Panc1 (cell line): ENCODE measurements around the gene ALOX12B. TPM values are rescaled to one million over a fixed set of nuclear protein-coding genes. Genes with fewer than 3 reads are reported as not detected.
A peak's percentile ranks its signal among the peaks of the same experiment; 100 is the strongest.

Experiments used
- ATAC-seq: fragments of 200-7000 bp; cut with Tn5 transposase; 2 replicates; pipeline ENCODE4 v1.9.1; 2020; ENCODE audit warnings: mild to moderate bottlenecking, moderate library complexity
- BruUV-seq: library from RNA; stranded (reverse); fragments of 400-500 nt; replicated peaks from 2 replicates; lab custom pipeline; 2021; lab: Mats Ljungman, UMichigan
- CTCF ChIA-PET: fragments of 300-600 bp; sonication (Branson Sonifier 250); formaldehyde crosslinking; loops from one replicate; lab custom pipeline; 2022; ENCODE audit warnings: antibody characterized with exemption; lab: Charles Lee
- POLR2A ChIA-PET: fragments of 300-600 bp; sonication (Branson Sonifier 250); formaldehyde crosslinking; loops from one replicate; lab custom pipeline; 2022; ENCODE audit warnings: antibody characterized with exemption; lab: Charles Lee
- DNase-seq: peaks from one replicate; pipeline ENCODE4 v3.0.0-alpha.2; 2010; ENCODE audit warnings: low read depth, low spot score
- H3K27ac ChIP-seq: 2 replicates; pipeline ENCODE4 v1.5.1; 2011; ENCODE audit warnings: mild to moderate bottlenecking, low read length, inconsistent platforms
- H3K27me3 ChIP-seq: fragments of 200-500 bp; sonication (Bioruptor generic); 2 replicates; pipeline ENCODE4 v1.6.0; 2014; ENCODE audit warnings: low read length, inconsistent platforms; ENCODE audit not compliant: control insufficient read depth, insufficient read depth
- H3K36me3 ChIP-seq: fragments of 200-500 bp; sonication (Bioruptor generic); 2 replicates; pipeline ENCODE4 v1.5.1; 2014; ENCODE audit warnings: inconsistent platforms, mild to moderate bottlenecking, low read length, moderate library complexity; ENCODE audit not compliant: control insufficient read depth, insufficient read depth
- H3K4me1 ChIP-seq: 2 replicates; pipeline ENCODE4 v1.5.1; 2011; ENCODE audit warnings: inconsistent platforms, mild to moderate bottlenecking, low read length, moderate library complexity; ENCODE audit not compliant: control insufficient read depth, insufficient read depth
- H3K4me3 ChIP-seq, 2 experiments: 2 replicates each; pipeline ENCODE4 v1.5.1; 2011 to 2012; ENCODE audit warnings: low read depth in 2 of 2, low read length in 2 of 2, mild to moderate bottlenecking in 2 of 2, inconsistent platforms in 1 of 2, moderate library complexity in 1 of 2
- H3K9me3 ChIP-seq: fragments of 200-500 bp; sonication (Bioruptor generic); 2 replicates; pipeline ENCODE4 v1.5.1; 2014; ENCODE audit warnings: low read depth, mild to moderate bottlenecking, inconsistent platforms, low read length, moderate library complexity; ENCODE audit not compliant: control insufficient read depth, insufficient read depth
- POLR2AphosphoS5 ChIP-seq: IDR thresholded peaks from 2 replicates; pipeline ENCODE4 v1.6.1; 2012; ENCODE audit warnings: mild to moderate bottlenecking, low read depth, low read length, moderate library complexity
- SIN3A ChIP-seq: IDR thresholded peaks from 2 replicates; pipeline ENCODE4 v1.6.1; 2012; ENCODE audit warnings: low read depth, mild to moderate bottlenecking, low read length, moderate library complexity, borderline replicate concordance; ENCODE audit not compliant: insufficient read depth
- TCF7L2 ChIP-seq: IDR thresholded peaks from 2 replicates; pipeline ENCODE4 v1.6.1; 2011; ENCODE audit warnings: mild to moderate bottlenecking, low read depth, low read length, inconsistent platforms
- in situ Hi-C: cut with HindIII; loops from 2 replicates; pipeline ENCODE4 v1.10.0; 2016; ENCODE audit warnings: low sequenced_read_pairs, low pct_unique_long_range_greater_than_20kb
- intact Hi-C: fragments of 100-400 bp; cut with micrococcal nuclease; formaldehyde crosslinking; loops from one replicate; pipeline ENCODE4 v1.10.0; 2022; ENCODE audit not compliant: unreplicated experiment
- total RNA-seq: library from RNA; stranded (reverse); gene quantifications from one replicate; pipeline ENCODE4 v1.2.1, GENCODE V29; 2021; ENCODE audit not compliant: unreplicated experiment
- TF ChIP-seq, protein P1 (sequence below), 2 experiments: IDR thresholded peaks; 2 replicates each; pipeline ENCODE4 v1.6.1; 2011 to 2012; ENCODE audit warnings: low read depth in 2 of 2, control low read depth in 1 of 2, low read length in 1 of 2, mild to moderate bottlenecking in 1 of 2, moderate library complexity in 1 of 2; ENCODE audit not compliant: insufficient read depth in 1 of 2
- TF ChIP-seq, protein P2 (sequence below): fragments of 450-650 bp; IDR thresholded peaks from 2 replicates; pipeline ENCODE4 v1.5.1; 2017; ENCODE audit warnings: mild to moderate bottlenecking

Gene ALOX12B
- total RNA-seq, 1 experiment from 2014 or later: not detected

DNA sequence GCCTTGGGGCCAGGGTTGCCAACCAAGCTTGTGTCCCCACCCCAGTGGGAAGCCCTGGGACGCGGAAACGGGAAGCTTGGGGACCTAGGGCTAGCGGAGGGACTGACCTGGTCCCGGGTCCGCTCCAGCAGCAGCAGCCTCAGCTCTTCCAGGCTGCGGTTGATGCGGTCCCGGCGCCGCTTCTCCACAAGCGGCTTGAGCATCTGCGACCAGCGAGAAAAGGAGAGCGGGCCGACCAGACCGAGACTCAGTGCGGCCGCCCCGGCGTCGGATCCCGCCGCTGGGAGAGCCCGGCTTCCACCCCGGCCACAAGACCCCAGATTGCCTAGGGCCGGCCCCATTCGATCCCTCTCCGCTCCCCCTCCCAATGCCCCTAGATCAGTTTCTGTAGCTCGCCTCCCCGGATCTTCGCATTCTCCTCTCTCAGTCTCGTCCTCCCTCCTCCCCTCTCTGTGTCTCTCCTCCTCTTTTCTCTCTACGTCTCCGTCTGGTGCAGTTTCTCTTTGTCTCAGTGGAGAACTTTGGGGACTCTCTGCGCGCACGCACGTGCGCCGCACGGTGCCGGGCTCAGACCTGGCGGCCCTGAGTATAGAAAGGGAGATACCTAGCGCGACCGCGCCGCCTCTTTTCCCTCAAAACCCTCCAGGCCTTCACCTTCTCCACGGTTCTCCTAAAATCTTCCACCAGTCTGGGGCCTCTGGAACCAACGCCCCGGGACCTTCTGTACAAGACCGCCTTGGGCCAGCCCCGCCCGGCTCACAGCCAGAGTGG, 35.6 kb upstream of the ALOX12B start:
- ChIA-PET CTCF (interaction anchor here (0.5 kb wide), 1 partner anchor 271 kb away, joined by 3 read pairs; no protein-coding TSS in a partner anchor), POLR2A (no interaction called here)
- DNase-seq: no peak

DNA sequence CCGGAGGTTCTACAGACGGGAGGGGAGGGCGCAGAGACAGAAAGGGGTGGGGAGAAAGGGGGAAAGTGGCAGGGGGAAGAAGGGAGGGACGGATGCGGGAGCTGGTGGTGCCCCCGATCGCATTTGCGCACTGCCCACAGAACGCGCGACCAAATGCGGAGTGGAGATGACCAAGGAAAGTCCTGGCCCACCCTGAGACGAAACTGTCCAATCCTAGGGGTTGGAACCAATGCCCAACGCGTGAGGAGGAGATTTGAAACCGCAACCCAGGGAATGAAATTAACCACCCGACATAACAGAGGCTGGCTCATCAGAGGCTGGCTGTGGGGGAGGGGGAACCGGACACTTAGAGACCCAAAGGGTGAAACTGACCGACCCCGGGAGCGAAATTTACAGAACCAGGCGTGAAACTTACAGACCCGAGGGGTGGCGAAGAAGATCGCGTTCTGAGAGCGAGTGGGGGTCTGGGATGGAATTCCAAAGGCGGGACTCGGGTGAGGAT, 35.0 kb upstream of the ALOX12B start:
- ChIA-PET CTCF (interaction anchor here (0.5 to 0.7 kb wide), 2 partner anchors 39 to 272 kb away, joined by 3 read pairs; no protein-coding TSS in a partner anchor), POLR2A (no interaction called here)
- in situ Hi-C loops: no loop called here
- no peak for ATAC-seq
- DNase-seq: no peak
- TF ChIP-seq POLR2AphosphoS5: no peak
- TF ChIP-seq, protein P1, sequence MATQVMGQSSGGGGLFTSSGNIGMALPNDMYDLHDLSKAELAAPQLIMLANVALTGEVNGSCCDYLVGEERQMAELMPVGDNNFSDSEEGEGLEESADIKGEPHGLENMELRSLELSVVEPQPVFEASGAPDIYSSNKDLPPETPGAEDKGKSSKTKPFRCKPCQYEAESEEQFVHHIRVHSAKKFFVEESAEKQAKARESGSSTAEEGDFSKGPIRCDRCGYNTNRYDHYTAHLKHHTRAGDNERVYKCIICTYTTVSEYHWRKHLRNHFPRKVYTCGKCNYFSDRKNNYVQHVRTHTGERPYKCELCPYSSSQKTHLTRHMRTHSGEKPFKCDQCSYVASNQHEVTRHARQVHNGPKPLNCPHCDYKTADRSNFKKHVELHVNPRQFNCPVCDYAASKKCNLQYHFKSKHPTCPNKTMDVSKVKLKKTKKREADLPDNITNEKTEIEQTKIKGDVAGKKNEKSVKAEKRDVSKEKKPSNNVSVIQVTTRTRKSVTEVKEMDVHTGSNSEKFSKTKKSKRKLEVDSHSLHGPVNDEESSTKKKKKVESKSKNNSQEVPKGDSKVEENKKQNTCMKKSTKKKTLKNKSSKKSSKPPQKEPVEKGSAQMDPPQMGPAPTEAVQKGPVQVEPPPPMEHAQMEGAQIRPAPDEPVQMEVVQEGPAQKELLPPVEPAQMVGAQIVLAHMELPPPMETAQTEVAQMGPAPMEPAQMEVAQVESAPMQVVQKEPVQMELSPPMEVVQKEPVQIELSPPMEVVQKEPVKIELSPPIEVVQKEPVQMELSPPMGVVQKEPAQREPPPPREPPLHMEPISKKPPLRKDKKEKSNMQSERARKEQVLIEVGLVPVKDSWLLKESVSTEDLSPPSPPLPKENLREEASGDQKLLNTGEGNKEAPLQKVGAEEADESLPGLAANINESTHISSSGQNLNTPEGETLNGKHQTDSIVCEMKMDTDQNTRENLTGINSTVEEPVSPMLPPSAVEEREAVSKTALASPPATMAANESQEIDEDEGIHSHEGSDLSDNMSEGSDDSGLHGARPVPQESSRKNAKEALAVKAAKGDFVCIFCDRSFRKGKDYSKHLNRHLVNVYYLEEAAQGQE (IDR thresholded peaks at IDR 0.05; ENCODE audit: insufficient read depth in 1 of 2, low read depth in 2 of 2, low read length in 1 of 2): no peak
- TF ChIP-seq TCF7L2: no peak
- no peak for TF ChIP-seq SIN3A
- TF ChIP-seq, protein P2, sequence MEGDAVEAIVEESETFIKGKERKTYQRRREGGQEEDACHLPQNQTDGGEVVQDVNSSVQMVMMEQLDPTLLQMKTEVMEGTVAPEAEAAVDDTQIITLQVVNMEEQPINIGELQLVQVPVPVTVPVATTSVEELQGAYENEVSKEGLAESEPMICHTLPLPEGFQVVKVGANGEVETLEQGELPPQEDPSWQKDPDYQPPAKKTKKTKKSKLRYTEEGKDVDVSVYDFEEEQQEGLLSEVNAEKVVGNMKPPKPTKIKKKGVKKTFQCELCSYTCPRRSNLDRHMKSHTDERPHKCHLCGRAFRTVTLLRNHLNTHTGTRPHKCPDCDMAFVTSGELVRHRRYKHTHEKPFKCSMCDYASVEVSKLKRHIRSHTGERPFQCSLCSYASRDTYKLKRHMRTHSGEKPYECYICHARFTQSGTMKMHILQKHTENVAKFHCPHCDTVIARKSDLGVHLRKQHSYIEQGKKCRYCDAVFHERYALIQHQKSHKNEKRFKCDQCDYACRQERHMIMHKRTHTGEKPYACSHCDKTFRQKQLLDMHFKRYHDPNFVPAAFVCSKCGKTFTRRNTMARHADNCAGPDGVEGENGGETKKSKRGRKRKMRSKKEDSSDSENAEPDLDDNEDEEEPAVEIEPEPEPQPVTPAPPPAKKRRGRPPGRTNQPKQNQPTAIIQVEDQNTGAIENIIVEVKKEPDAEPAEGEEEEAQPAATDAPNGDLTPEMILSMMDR: no peak
- Histone ChIP-seq H3K9me3 (no peaks in the 10 kb centered on the region), H3K36me3 (no peaks in the 10 kb centered on the region), H3K4me3 (peak overlapping the region; percentile 60 to 92), H3K27me3 (no peaks in the 10 kb centered on the region), H3K27ac (peak overlapping the region; percentile 65; the same call in 1 of the 2 replicates), H3K4me1 (peaks cover 7% of the 10 kb centered on the region)
- intact Hi-C loops: loop anchor here (10.0 kb wide), 1 partner anchor 102 kb away; no protein-coding TSS in a partner anchor
- BruUV-seq: no TSS peak

More for the DNA sequence above, 35.6 kb upstream of the ALOX12B start:
- TF ChIP-seq TCF7L2 (no peak), POLR2AphosphoS5 (no peak), SIN3A (no peak)
- TF ChIP-seq, protein P1 (IDR thresholded peaks at IDR 0.05; ENCODE audit: insufficient read depth in 1 of 2, low read depth in 2 of 2, low read length in 1 of 2): no peak
- TF ChIP-seq, protein P2: no peak
- no peak for ATAC-seq
- no peaks in the 10 kb centered on the region for H3K27me3 ChIP-seq
- H3K27ac ChIP-seq: peak overlapping the region; percentile 65
- peaks cover 7% of the 10 kb centered on the region for H3K4me1 ChIP-seq
- peak overlapping the region; percentile 60 to 92 for H3K4me3 ChIP-seq
- H3K36me3 ChIP-seq: no peaks in the 10 kb centered on the region
- in situ Hi-C loops (no loop called here), intact Hi-C loops (loop anchor here (10.0 kb wide), 1 partner anchor 102 kb away; no protein-coding TSS in a partner anchor)
- TSS peak; percentile 69 for BruUV-seq
- H3K9me3 ChIP-seq: no peaks in the 10 kb centered on the region
